ENCODE data around the gene OR5AR1.

- no peak for TF ChIP-seq CTCF (IDR thresholded peaks at IDR 0.05; ENCODE audit: low read length)
- TF ChIP-seq EZH2 (optimal IDR thresholded peaks at IDR 0.05; ENCODE audit: low read depth, low read length) = no peak
Measured at GRCh38 chr11:56700242-56700913, 36.9 kb downstream of the OR5AR1 start.

Data from MM.1S (cell line).